Esophagus squamous epithelium (tissue), 4 donors: ENCODE measurements around the gene GPR78.

Source experiments
- CTCF ChIP-seq, 6 experiments: fragments of 450-650 bp in 4 of 6; fragments of 200-600 bp in 2 of 6; sonication (generic) in 2 of 6; IDR thresholded peaks; one replicate each; pipeline ENCODE4 v1.5.1; 2016 to 2019; ENCODE audit warnings: antibody characterized with exemption in 6 of 6, mild to moderate bottlenecking in 4 of 6, moderate library complexity in 4 of 6
- POLR2A ChIP-seq, 4 donors: fragments of 450-650 bp; IDR thresholded peaks; one replicate each; pipeline ENCODE4 v1.6.1; 2017; ENCODE audit warnings: antibody characterized with exemption in 4 of 4, mild to moderate bottlenecking in 4 of 4, moderate library complexity in 3 of 4

- TF ChIP-seq CTCF (IDR thresholded peaks at IDR 0.05) (no peak), POLR2A (IDR thresholded peaks at IDR 0.05) (no peak)
These were observed 9.8 kb downstream of the GPR78 start for GRCh38 chr4:8589823-8590545.
